HUES64 (cell line): ENCODE results near the gene PHF21B.

Experiments used
- H3K27ac ChIP-seq: 2 replicates; pipeline ENCODE4 v1.7.0; 2013; ENCODE audit warnings: low read depth, low read length, inconsistent platforms
- H3K27me3 ChIP-seq: 2 replicates; pipeline ENCODE4 v1.6.1; 2013; ENCODE audit warnings: mild to moderate bottlenecking, low read length; ENCODE audit not compliant: insufficient read depth
- H3K36me3 ChIP-seq: 2 replicates; pipeline ENCODE4 v1.6.1; 2013; ENCODE audit warnings: mild to moderate bottlenecking, low read length; ENCODE audit not compliant: insufficient read depth
- H3K4me1 ChIP-seq: 2 replicates; pipeline ENCODE4 v1.6.1; 2013; ENCODE audit warnings: mild to moderate bottlenecking, low read length, moderate library complexity; ENCODE audit not compliant: insufficient read depth
- H3K4me3 ChIP-seq: 2 replicates; pipeline ENCODE4 v1.5.1; 2013; ENCODE audit warnings: mild to moderate bottlenecking, low read length, moderate library complexity
- H3K9ac ChIP-seq: 2 replicates; pipeline ENCODE4 v1.6.1; 2013; ENCODE audit warnings: mild to moderate bottlenecking, low read depth, low read length
- H3K9me3 ChIP-seq: 2 replicates; pipeline ENCODE4 v1.6.1; 2013; ENCODE audit warnings: low read depth, low read length; ENCODE audit not compliant: insufficient read depth
- WGBS: fragments of 150-250, 120-280 bp; methylation state at CpG from one replicate; pipeline ENCODE4 v1.1.7; 2013; ENCODE audit warnings: missing lambda C conversion rate; 5-methylcytosine and 5-hydroxymethylcytosine counted together

The PHF21B gene

DNA sequence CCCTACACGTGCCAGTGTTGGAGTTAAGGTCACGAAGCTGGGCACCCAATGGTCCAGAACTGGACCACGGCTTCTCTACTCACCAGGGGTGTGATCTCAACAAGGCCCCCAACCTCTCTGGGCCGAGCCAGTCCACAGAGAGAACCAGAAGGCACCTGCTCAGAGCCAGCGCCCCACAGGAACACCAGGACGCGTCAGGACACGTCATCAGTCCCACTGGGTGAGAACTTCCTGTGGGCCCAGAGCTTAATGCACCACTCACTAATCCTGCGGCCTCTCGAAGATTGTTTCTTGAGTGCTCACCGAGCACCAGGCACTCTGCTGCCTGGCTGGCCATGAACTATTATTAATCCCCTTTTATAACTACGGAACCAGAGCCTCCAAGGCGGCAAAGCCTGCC, 10.1 kb downstream of the PHF21B start:
- Histone ChIP-seq H3K9me3 (no peaks in the 10 kb centered on the region), H3K27ac (peak overlapping the region; percentile 25; the same call in 1 of the 2 replicates), H3K27me3 (no peaks in the 10 kb centered on the region), H3K9ac (no peak overlapping the region), H3K4me3 (no peak overlapping the region), H3K36me3 (peaks cover 56% of the 10 kb centered on the region), H3K4me1 (peaks cover 6% of the 10 kb centered on the region; the same call in 1 of the 2 replicates)
- 90% methylated on average over 13 of the region's 13 CpGs for WGBS

DNA sequence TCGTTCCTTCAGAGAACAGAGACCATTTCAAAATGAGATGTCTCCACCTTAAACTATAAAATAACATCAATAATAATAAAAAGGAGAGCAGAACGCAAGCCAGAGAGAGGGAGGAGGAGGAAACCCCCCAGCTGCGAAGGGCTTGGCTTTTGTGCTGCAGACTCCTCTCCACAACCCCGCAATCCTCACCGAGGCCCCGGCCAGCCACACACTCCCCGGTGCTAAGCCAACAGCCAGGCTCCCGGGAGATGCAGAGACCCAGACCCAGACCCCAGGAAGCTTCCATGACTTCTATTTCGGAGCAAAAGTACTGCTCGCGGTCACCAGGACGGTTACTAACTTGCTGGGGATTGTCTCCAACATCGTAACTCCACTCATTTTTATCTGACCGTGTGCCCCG, 10.6 kb downstream of the PHF21B start:
- no peak overlapping the region; the same call in 1 of the 2 replicates for H3K27ac ChIP-seq
- no peak overlapping the region for H3K4me3 ChIP-seq
- H3K4me1 ChIP-seq = peaks cover 6% of the 10 kb centered on the region; the same call in 1 of the 2 replicates
- no peak overlapping the region for H3K9ac ChIP-seq
- no peaks in the 10 kb centered on the region for H3K27me3 ChIP-seq
- 92% methylated on average over 15 of the region's 15 CpGs for WGBS
- peaks cover 54% of the 10 kb centered on the region for H3K36me3 ChIP-seq
- H3K9me3 ChIP-seq = no peaks in the 10 kb centered on the region

DNA sequence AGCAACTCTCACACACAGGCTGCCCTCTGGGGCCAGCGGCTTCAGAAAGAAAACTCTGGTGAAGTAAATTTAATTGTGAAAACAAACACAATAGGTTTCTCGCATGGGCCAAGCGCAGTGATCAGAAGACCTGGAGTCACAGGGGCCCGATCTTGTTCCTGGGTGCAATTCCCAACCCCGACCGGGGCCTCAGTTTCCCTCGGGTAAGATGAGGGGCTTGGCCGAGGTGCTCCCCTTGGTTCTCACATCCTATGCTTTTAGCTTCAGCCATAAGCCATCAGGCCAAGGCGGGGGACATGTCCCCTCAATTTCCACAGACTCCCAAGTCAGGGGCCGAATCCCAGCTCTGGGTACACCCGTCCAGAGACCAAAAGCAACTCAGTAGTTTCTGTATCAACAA, 11.5 kb downstream of the PHF21B start:
- no peaks in the 10 kb centered on the region for H3K27me3 ChIP-seq
- no peaks in the 10 kb centered on the region for H3K9me3 ChIP-seq
- H3K9ac ChIP-seq = no peak overlapping the region
- no peak overlapping the region for H3K27ac ChIP-seq
- peaks cover 6% of the 10 kb centered on the region; the same call in 1 of the 2 replicates for H3K4me1 ChIP-seq
- 95% methylated on average over 11 of the region's 11 CpGs for whole genome bisulfite sequencing
- H3K36me3 ChIP-seq = peaks cover 54% of the 10 kb centered on the region
- no peak overlapping the region for H3K4me3 ChIP-seq

DNA sequence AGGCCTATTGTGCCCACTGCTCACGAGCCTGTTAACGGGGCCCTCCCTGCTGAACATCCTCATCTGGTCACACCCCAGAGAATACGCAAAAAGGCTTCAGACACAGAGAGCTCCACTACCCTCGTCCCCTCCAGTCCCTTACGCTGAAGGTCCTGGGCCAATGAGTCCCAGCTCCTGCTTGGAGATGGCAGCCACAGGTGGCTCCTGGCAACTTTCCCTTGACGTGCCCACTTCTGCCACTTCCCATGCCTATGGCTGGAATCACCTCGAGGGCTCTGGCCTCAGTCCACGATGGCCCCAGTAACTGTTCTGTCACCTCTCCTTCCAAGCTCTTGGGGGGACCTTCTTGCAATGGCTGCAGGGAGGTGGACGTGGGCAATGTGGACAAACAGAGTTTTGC, 12.7 kb downstream of the PHF21B start:
- Histone ChIP-seq H3K36me3 (peaks cover 54% of the 10 kb centered on the region), H3K27me3 (no peaks in the 10 kb centered on the region), H3K4me3 (no peak overlapping the region), H3K4me1 (peaks cover 6% of the 10 kb centered on the region; the same call in 1 of the 2 replicates), H3K9me3 (no peaks in the 10 kb centered on the region), H3K9ac (no peak overlapping the region), H3K27ac (no peak overlapping the region)
- WGBS = 93% methylated on average over 9 of the region's 9 CpGs

DNA sequence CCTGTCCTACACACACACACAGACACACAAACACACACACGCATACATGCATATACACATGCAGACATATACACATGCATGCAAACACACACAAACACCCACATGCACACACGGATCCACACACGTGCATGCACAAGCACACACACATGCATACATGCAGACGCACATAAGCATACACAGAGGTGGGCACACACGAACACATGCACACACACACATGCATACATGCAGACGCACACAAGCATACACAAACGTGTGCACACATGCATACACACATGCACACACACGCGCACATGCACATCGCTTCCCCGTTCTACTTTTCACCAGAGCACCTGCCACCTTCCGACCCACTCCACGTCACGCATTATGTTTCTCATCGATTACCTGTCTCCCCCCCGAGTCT, 13.2 kb downstream of the PHF21B start:
- peaks cover 52% of the 10 kb centered on the region for H3K36me3 ChIP-seq
- no peak overlapping the region for H3K4me3 ChIP-seq
- H3K9me3 ChIP-seq = no peaks in the 10 kb centered on the region
- WGBS = 94% methylated on average over 16 of the region's 16 CpGs
- H3K4me1 ChIP-seq = peaks cover 6% of the 10 kb centered on the region; the same call in 1 of the 2 replicates
- no peak overlapping the region for H3K27ac ChIP-seq
- no peak overlapping the region for H3K9ac ChIP-seq
- H3K27me3 ChIP-seq = no peaks in the 10 kb centered on the region

DNA sequence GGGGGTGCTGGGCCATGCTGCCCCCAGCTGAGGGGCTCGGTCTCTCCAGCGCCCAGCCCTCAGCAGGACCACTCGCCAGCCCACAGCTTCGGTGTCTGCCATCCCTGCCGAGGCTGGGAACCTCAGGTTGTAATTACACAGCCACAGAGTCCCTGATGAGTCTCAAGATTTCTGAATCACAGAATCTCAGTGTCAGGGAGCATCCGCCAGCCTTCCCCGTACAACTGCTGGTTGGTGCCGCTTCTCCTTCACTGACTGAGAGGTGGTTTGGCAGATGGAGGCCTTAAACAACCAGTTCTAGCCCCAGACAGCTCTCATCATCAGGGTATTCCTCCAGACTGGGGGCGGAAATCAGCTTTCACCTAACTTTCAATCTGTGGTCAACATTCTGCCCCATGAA, 13.7 kb downstream of the PHF21B start:
- Histone ChIP-seq H3K27me3 (no peaks in the 10 kb centered on the region), H3K36me3 (peaks cover 51% of the 10 kb centered on the region)
- 90% methylated on average over 9 of the region's 9 CpGs for WGBS

DNA sequence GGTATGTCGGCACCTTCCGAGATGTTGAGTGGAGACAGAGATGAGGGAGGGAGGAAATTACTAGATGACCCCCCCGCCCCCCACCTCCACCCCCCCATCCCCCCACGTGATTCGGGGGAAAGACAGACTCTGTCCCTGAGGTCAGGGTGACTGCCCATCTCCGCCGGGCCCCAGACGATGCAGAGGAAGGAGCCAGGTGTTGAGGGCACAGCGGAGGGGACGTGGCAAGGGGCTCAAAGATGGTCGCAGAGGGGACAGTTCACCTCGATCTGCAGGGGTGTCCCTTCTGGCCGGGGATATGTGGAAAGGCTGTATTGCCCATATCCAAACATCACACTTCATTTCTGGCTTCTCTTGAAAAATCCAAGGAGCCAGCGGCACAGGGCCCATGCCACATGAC, 14.1 kb downstream of the PHF21B start:
- Histone ChIP-seq H3K36me3 (peaks cover 47% of the 10 kb centered on the region), H3K9ac (no peak overlapping the region), H3K4me3 (no peak overlapping the region), H3K27me3 (no peaks in the 10 kb centered on the region), H3K9me3 (no peaks in the 10 kb centered on the region), H3K27ac (no peak overlapping the region), H3K4me1 (peaks cover 6% of the 10 kb centered on the region; the same call in 1 of the 2 replicates)
- 92% methylated on average over 12 of the region's 14 CpGs for WGBS

More for the DNA sequence above, 13.7 kb downstream of the PHF21B start:
- H3K4me1 ChIP-seq = peaks cover 6% of the 10 kb centered on the region; the same call in 1 of the 2 replicates
- H3K4me3 ChIP-seq = no peak overlapping the region
- no peak overlapping the region for H3K9ac ChIP-seq
- H3K27ac ChIP-seq = no peak overlapping the region
- H3K9me3 ChIP-seq = no peaks in the 10 kb centered on the region

DNA sequence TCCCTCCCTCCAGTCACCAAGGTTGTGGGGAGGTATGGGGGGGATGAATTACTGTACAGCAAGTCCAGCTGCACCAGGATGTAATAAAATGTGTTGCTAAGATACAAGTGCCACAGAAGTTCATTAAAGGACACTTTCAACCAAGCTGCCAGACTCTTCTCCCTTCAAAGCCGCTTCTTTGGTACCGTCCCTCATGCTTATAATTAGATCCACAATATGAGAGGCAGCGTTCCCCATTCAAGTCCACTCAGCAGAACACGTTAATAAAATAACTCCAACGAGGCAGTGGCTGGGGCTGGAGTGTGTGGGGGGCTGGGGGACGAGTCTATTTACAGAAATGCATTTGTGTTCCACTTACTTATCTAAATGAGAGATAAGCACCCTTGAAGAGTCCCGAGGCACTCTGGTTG, 14.7 kb downstream of the PHF21B start:
- peaks cover 6% of the 10 kb centered on the region; the same call in 1 of the 2 replicates for H3K4me1 ChIP-seq
- H3K9ac ChIP-seq = no peak overlapping the region
- 90% methylated on average over 6 of the region's 7 CpGs for WGBS
- H3K27ac ChIP-seq = no peak overlapping the region
- H3K4me3 ChIP-seq = no peak overlapping the region
- peaks cover 45% of the 10 kb centered on the region for H3K36me3 ChIP-seq
- no peaks in the 10 kb centered on the region for H3K27me3 ChIP-seq
- no peaks in the 10 kb centered on the region for H3K9me3 ChIP-seq

DNA sequence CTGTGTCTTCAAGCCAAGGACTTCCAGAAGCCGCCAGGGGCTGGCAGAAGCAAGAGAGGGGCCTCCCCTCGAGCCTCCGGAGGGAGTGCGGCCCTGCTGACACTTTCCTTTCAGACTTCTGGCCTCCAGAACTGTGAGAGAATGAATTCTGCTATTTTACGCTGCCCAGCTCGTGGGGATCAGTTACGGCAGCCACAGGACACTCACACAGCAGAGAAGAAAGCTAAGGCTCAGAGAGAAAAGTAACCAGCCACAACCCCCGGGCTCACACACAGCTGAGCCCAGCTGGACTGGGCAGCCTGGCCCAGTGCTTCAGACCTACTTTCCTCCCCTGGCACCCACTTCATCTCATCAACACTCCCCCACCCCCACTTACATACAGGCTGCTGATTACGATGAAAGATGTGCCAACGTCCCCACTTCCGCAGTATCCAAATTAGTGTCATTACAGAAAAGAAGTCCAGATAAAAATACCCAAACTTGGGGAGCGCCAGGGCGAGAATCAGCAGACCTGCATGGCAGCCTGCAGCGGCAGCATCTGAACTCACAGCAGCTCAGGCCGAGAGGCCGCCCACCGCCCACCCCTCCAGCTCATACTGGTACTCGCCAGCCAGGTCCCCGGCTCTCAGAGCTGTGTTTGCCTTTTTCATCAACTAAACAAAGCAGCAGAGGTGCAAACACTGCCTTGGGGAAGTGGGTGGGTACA, 15.3 kb downstream of the PHF21B start:
- Histone ChIP-seq H3K4me3 (no peak overlapping the region), H3K27ac (no peak overlapping the region)
- WGBS = 89% methylated on average over 19 of the region's 19 CpGs

DNA sequence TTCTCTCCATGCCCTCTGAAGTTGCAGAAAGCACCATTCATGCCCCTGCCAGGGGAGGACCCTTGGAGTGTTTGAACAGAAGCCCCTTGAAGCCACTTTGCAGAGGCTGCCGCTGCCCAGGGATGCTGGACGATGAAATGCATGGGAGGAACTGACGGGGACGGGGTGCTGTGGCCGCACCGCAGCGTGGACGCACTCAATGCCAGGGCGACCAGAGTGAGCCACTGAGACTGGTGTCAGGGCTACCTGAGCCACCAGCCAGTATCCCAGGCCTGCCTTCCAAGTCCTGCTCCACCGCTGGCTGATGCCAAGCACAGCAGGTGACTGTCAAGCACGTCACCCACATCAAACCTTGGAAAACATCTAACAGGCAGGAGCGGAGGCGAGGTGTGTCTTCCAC, 17.6 kb downstream of the PHF21B start:
- no peaks in the 10 kb centered on the region for H3K9me3 ChIP-seq
- no peak overlapping the region for H3K9ac ChIP-seq
- no peaks in the 10 kb centered on the region for H3K27me3 ChIP-seq
- H3K4me3 ChIP-seq = no peak overlapping the region
- peaks cover 50% of the 10 kb centered on the region for H3K36me3 ChIP-seq
- WGBS = 95% methylated on average over 13 of the region's 13 CpGs
- no peak overlapping the region for H3K27ac ChIP-seq
- H3K4me1 ChIP-seq = no peaks in the 10 kb centered on the region

More for the DNA sequence above, 15.3 kb downstream of the PHF21B start:
- Histone ChIP-seq H3K27me3 (no peaks in the 10 kb centered on the region), H3K4me1 (peaks cover 3% of the 10 kb centered on the region; the same call in 1 of the 2 replicates), H3K9ac (no peak overlapping the region), H3K9me3 (no peaks in the 10 kb centered on the region), H3K36me3 (peaks cover 43% of the 10 kb centered on the region)

DNA sequence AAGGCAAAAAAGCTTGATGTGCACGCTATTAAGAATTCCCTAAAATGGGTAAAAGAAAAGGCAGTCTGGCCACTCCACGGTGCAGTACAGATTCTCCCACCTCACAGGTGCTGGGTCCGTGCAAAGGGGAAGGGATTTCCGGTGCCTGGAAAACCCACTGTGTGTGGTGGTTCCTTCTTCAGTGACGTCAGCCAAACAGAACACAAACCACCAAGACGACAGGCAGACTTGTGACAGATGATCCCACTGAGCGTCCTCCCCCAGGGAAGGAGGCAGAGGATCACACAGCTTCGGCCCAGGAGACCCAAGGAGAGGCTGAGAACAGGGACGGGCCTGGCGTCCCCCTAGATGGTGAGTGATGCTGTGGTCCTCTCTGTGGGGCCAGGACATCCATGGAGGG, 18.6 kb downstream of the PHF21B start:
- Histone ChIP-seq H3K9ac (no peak overlapping the region), H3K4me3 (no peak overlapping the region), H3K27ac (no peak overlapping the region), H3K27me3 (no peaks in the 10 kb centered on the region), H3K4me1 (no peaks in the 10 kb centered on the region), H3K9me3 (no peaks in the 10 kb centered on the region), H3K36me3 (peaks cover 58% of the 10 kb centered on the region)
- 91% methylated on average over 10 of the region's 10 CpGs for WGBS
